ENCODE measurements around the gene IFT81. TPM values are rescaled to one million over a fixed set of nuclear protein-coding genes. Genes with fewer than 3 reads are reported as not detected.

The IFT81 gene
- total RNA-seq, 1 experiment from 2014 or later: 9.0 TPM

- DNase-seq (ENCODE audit: low read depth, low spot score) (no peak), ATAC-seq (no peak)
- ChIA-PET RAD21 (ENCODE audit: low non-redundant PET in 1 of 2, low total read pairs in 2 of 2, uncharacterized antibody in 2 of 2, unreplicated experiment in 2 of 2) (no interaction called here), CTCF (no interaction called here), POLR2A (no interaction called here)
- intact Hi-C loops (cut with micrococcal nuclease): no loop called here
- Histone ChIP-seq H3K9me3 (ENCODE audit: control insufficient read depth in 1 of 2, insufficient read depth in 1 of 2, low read depth in 1 of 2, low read length in 2 of 2) (no peaks in the 10 kb centered on the region), H3K4me1 (ENCODE audit: control insufficient read depth in 1 of 2, insufficient read depth in 2 of 2, low read length in 2 of 2) (no peaks in the 10 kb centered on the region), H3K4me2 (ENCODE audit: low read length) (no peak overlapping the region), H3K79me2 (ENCODE audit: insufficient read depth, low read length) (no peaks in the 10 kb centered on the region), H4K20me1 (ENCODE audit: insufficient read depth) (no peaks in the 10 kb centered on the region), H3K27ac (ENCODE audit: low read depth, low read length) (no peak overlapping the region), H3K36me3 (ENCODE audit: control insufficient read depth in 1 of 2, insufficient read depth in 2 of 2, low read length in 2 of 2) (no peaks in the 10 kb centered on the region), H3K27me3 (ENCODE audit: insufficient read depth, low read length) (no peaks in the 10 kb centered on the region), H3K9me2 (ENCODE audit: insufficient read depth) (no peaks in the 10 kb centered on the region), H3K4me3 (replicated peaks in 1 of 2; ENCODE audit: low read depth in 1 of 2, low read length in 2 of 2) (no peak overlapping the region), H3K9ac (ENCODE audit: low read length) (no peak overlapping the region), H2AFZ (ENCODE audit: low read depth, low read length, poor library complexity, severe bottlenecking) (no peak overlapping the region)
- TF ChIP-seq SRF (IDR thresholded peaks at IDR 0.05; ENCODE audit: low read depth): no peak
- no peak for TF ChIP-seq YY1 (IDR thresholded peaks at IDR 0.05; ENCODE audit: extremely low read depth, insufficient replicate concordance, low read depth, low read length)
- no peak for TF ChIP-seq REST (IDR thresholded peaks at IDR 0.05; ENCODE audit: low read depth)
- no peak for TF ChIP-seq ELF1 (IDR thresholded peaks at IDR 0.05; ENCODE audit: borderline replicate concordance, low read depth)
- no peak for TF ChIP-seq ZFX (IDR thresholded peaks at IDR 0.05)
- TF ChIP-seq FOSL1 (IDR thresholded peaks at IDR 0.05; ENCODE audit: low read depth): no peak
- no peak for TF ChIP-seq EZH2 (IDR thresholded peaks at IDR 0.05)
- TF ChIP-seq MAX (IDR thresholded peaks at IDR 0.05): no peak
- no peak for TF ChIP-seq ATF3 (IDR thresholded peaks at IDR 0.05)
- no peak for TF ChIP-seq POLR2AphosphoS5 (IDR thresholded peaks at IDR 0.05; ENCODE audit: low read depth, low read length)
- TF ChIP-seq CBX3 (IDR thresholded peaks at IDR 0.05; ENCODE audit: low read depth): no peak
- no peak for TF ChIP-seq EZH2phosphoT487 (IDR thresholded peaks at IDR 0.05; ENCODE audit: borderline replicate concordance)
- no TSS peak for BruUV-seq (replicated peaks)
These were observed 15.7 kb upstream of the IFT81 start for GRCh38 chr12:110108309-110109036.

Data from HCT116 (cell line).